ENCODE results near the gene CCNC.

DNA sequence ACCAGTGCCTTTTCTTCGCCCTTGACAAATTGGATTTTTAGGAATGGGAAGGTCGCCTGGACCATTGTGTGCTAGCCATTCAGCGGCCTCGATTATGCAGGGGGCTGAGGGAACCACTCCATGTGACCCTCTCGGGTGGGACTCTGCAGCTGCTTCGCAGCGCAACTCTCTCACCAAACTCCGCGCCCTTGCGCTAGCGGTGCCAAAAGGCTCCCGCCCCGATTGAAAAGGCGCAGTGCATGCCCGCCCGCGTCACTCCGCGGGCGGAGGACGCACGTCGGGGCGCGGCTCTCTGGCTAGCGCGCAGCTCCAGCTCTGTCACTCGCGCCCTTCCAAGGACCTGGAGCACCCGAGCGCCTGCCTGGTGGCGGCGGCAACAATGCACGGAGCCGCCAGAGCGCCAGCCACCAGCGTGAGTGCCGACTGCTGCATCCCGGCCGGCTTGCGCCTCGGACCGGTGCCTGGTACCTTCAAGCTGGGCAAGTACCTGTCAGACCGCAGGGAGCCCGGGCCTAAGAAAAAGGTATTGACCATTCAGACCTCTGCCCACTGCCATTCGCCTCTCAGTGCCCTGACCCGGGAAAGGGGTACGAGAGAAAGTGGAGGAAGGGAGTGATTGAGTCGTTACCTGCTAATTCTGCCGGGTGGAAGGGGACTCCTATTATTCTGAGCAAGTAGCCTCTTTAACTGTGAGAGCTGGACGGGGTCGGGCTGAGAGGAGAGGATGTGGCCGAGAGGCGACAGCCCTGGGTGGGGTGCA is 38.4 kb upstream of the CCNC start, which contains the start of gene PRDM13:
- TF ChIP-seq EP300 (conservative IDR thresholded peaks at IDR 0.05; ENCODE audit: poor library complexity, severe bottlenecking) (no peak), CTCF (IDR thresholded peaks at IDR 0.05; ENCODE audit: poor library complexity, severe bottlenecking) (no peak), POLR2AphosphoS5 (IDR thresholded peaks at IDR 0.05) (no peak), EZH2 (IDR thresholded peaks at IDR 0.05; ENCODE audit: borderline replicate concordance, insufficient read depth, low read length, poor library complexity, severe bottlenecking) (peak; percentile 95), SMC3 (conservative IDR thresholded peaks at IDR 0.05; ENCODE audit: poor library complexity) (no peak)
- TF ChIP-seq, protein P1, sequence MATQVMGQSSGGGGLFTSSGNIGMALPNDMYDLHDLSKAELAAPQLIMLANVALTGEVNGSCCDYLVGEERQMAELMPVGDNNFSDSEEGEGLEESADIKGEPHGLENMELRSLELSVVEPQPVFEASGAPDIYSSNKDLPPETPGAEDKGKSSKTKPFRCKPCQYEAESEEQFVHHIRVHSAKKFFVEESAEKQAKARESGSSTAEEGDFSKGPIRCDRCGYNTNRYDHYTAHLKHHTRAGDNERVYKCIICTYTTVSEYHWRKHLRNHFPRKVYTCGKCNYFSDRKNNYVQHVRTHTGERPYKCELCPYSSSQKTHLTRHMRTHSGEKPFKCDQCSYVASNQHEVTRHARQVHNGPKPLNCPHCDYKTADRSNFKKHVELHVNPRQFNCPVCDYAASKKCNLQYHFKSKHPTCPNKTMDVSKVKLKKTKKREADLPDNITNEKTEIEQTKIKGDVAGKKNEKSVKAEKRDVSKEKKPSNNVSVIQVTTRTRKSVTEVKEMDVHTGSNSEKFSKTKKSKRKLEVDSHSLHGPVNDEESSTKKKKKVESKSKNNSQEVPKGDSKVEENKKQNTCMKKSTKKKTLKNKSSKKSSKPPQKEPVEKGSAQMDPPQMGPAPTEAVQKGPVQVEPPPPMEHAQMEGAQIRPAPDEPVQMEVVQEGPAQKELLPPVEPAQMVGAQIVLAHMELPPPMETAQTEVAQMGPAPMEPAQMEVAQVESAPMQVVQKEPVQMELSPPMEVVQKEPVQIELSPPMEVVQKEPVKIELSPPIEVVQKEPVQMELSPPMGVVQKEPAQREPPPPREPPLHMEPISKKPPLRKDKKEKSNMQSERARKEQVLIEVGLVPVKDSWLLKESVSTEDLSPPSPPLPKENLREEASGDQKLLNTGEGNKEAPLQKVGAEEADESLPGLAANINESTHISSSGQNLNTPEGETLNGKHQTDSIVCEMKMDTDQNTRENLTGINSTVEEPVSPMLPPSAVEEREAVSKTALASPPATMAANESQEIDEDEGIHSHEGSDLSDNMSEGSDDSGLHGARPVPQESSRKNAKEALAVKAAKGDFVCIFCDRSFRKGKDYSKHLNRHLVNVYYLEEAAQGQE (IDR thresholded peaks at IDR 0.05; ENCODE audit: borderline replicate concordance), result no peak

Measured in neural cell (in vitro differentiated cells).